H9 (cell line): ENCODE measurements around the gene RBM45. TPM values are rescaled to one million over a fixed set of nuclear protein-coding genes. Genes with fewer than 3 reads are reported as not detected.

Experiments
- DNase-seq: peaks from one replicate; pipeline ENCODE4 v3.0.0-alpha.2; 2017
- H2AFZ ChIP-seq: one replicate; pipeline ENCODE4 v1.6.1; 2013; ENCODE audit warnings: mild to moderate bottlenecking, low read length, control low read depth, moderate library complexity
- H2AK5ac ChIP-seq: 2 replicates; pipeline ENCODE4 v1.6.1; 2013; ENCODE audit warnings: low read length, control low read depth, mixed read lengths; ENCODE audit not compliant: insufficient read length
- H2BK120ac ChIP-seq: one replicate; pipeline ENCODE4 v1.6.1; 2013; ENCODE audit warnings: low read depth, mild to moderate bottlenecking, low read length, control low read depth, inconsistent platforms; ENCODE audit not compliant: poor library complexity, severe bottlenecking
- H2BK12ac ChIP-seq: 2 replicates; pipeline ENCODE4 v1.6.1; 2013; ENCODE audit warnings: low read length, control low read depth, mixed read lengths, low read depth; ENCODE audit not compliant: insufficient read length
- H2BK15ac ChIP-seq: 2 replicates; pipeline ENCODE4 v1.6.1; 2013; ENCODE audit warnings: low read depth, low read length, control low read depth
- H2BK20ac ChIP-seq: one replicate; pipeline ENCODE4 v1.6.1; 2013; ENCODE audit warnings: low read depth, mild to moderate bottlenecking, low read length, control low read depth, inconsistent platforms; ENCODE audit not compliant: poor library complexity, severe bottlenecking
- H2BK5ac ChIP-seq: 2 replicates; pipeline ENCODE4 v1.6.1; 2013; ENCODE audit warnings: low read length, control low read depth, mixed read lengths; ENCODE audit not compliant: insufficient read length
- H3K14ac ChIP-seq: 2 replicates; pipeline ENCODE4 v1.6.1; 2013; ENCODE audit warnings: low read length, control low read depth; ENCODE audit not compliant: insufficient read depth
- H3K18ac ChIP-seq: 2 replicates; pipeline ENCODE4 v1.6.1; 2013; ENCODE audit warnings: low read depth, mild to moderate bottlenecking, mixed read lengths, low read length, control low read depth; ENCODE audit not compliant: insufficient read length
- H3K23ac ChIP-seq: 2 replicates; pipeline ENCODE4 v1.6.1; 2013; ENCODE audit warnings: low read length, control low read depth, mixed read lengths, low read depth; ENCODE audit not compliant: insufficient read length
- H3K23me2 ChIP-seq: 2 replicates; pipeline ENCODE4 v1.6.1; 2013; ENCODE audit warnings: low read depth, mild to moderate bottlenecking, mixed read lengths, low read length, control low read depth; ENCODE audit not compliant: insufficient read length, poor library complexity, severe bottlenecking
- H3K27ac ChIP-seq: 2 replicates; pipeline ENCODE4 v1.5.1; 2013; ENCODE audit warnings: low read length, control low read depth, mixed read lengths, low read depth; ENCODE audit not compliant: insufficient read length
- H3K27me3 ChIP-seq: 2 replicates; pipeline ENCODE4 v1.6.1; 2013; ENCODE audit warnings: low read length, control low read depth, inconsistent platforms; ENCODE audit not compliant: insufficient read depth
- H3K4ac ChIP-seq: 2 replicates; pipeline ENCODE4 v1.6.1; 2013; ENCODE audit warnings: low read depth, mild to moderate bottlenecking, control low read depth, inconsistent platforms, low read length, moderate library complexity
- H3K4me1 ChIP-seq: 2 replicates; pipeline ENCODE4 v1.6.1; 2013; ENCODE audit warnings: low read length, control low read depth, inconsistent platforms; ENCODE audit not compliant: insufficient read depth
- H3K4me2 ChIP-seq: 2 replicates; pipeline ENCODE4 v1.6.1; 2013; ENCODE audit warnings: low read length, control low read depth, mixed read lengths; ENCODE audit not compliant: insufficient read length, insufficient read depth
- H3K56ac ChIP-seq: 2 replicates; pipeline ENCODE4 v1.6.1; 2013; ENCODE audit warnings: low read depth, mild to moderate bottlenecking, mixed read lengths, low read length, control low read depth; ENCODE audit not compliant: insufficient read length
- H3K79me1 ChIP-seq: 2 replicates; pipeline ENCODE4 v1.6.1; 2013; ENCODE audit warnings: low read depth, mild to moderate bottlenecking, moderate library complexity, low read length, control low read depth, inconsistent platforms; ENCODE audit not compliant: insufficient read depth, poor library complexity, severe bottlenecking
- H3K79me2 ChIP-seq: 2 replicates; pipeline ENCODE4 v1.6.1; 2013; ENCODE audit warnings: low read length, control low read depth, inconsistent platforms; ENCODE audit not compliant: insufficient read depth
- H3K9ac ChIP-seq: 2 replicates; pipeline ENCODE4 v1.6.1; 2013; ENCODE audit warnings: low read length, control low read depth, mixed read lengths; ENCODE audit not compliant: insufficient read length; ENCODE audit errors: extremely low read depth
- H3K9me3 ChIP-seq: one replicate; pipeline ENCODE4 v1.6.1; 2013; ENCODE audit warnings: low read depth, low read length, inconsistent platforms; ENCODE audit not compliant: control insufficient read depth
- H3T11ph ChIP-seq: one replicate; pipeline ENCODE4 v1.6.1; 2013; ENCODE audit warnings: mild to moderate bottlenecking, low read length, control low read depth, inconsistent platforms
- H4K20me1 ChIP-seq: one replicate; pipeline ENCODE4 v1.6.1; 2013; ENCODE audit not compliant: control insufficient read depth, insufficient read length, insufficient read depth
- H4K5ac ChIP-seq: 2 replicates; pipeline ENCODE4 v1.6.1; 2013; ENCODE audit warnings: low read depth, mild to moderate bottlenecking, mixed read lengths, low read length, control low read depth; ENCODE audit not compliant: insufficient read length
- H4K8ac ChIP-seq: replicated peaks from 2 replicates; pipeline ENCODE4 v1.6.1; 2013; ENCODE audit warnings: low read length, control low read depth, mixed read lengths, low read depth; ENCODE audit not compliant: insufficient read length
- H4K91ac ChIP-seq: 2 replicates; pipeline ENCODE4 v1.6.1; 2013; ENCODE audit warnings: low read depth, mild to moderate bottlenecking, moderate library complexity, mixed read lengths, low read length, control low read depth; ENCODE audit not compliant: insufficient read length
- H3K27ac Mint-ChIP-seq, 3 experiments: 2 replicates in 2 of 3; 3 replicates in 1 of 3; pipeline ENCODE4 v1.8.0; 2020 to 2021; ENCODE audit warnings: mixed read lengths in 3 of 3, mild to moderate bottlenecking in 1 of 3, moderate library complexity in 1 of 3
- H3K27me3 Mint-ChIP-seq: 2 replicates; pipeline ENCODE4 v1.8.0; 2021; ENCODE audit warnings: low read depth, mild to moderate bottlenecking, moderate library complexity, mixed read lengths
- H3K36me3 Mint-ChIP-seq, 3 experiments: 2 replicates in 2 of 3; 3 replicates in 1 of 3; pipeline ENCODE4 v1.8.0; 2020 to 2021; ENCODE audit warnings: low read depth in 3 of 3, mixed read lengths in 3 of 3; ENCODE audit not compliant: insufficient read depth in 1 of 3
- H3K4me1 Mint-ChIP-seq, 2 experiments: 2 replicates each; pipeline ENCODE4 v1.8.0; 2020; ENCODE audit warnings: mixed read lengths in 2 of 2
- H3K4me3 Mint-ChIP-seq, 2 experiments: 2 replicates in 1 of 2; 3 replicates in 1 of 2; pipeline ENCODE4 v1.8.0; 2020 to 2021; ENCODE audit warnings: mild to moderate bottlenecking in 2 of 2, mixed read lengths in 2 of 2, moderate library complexity in 1 of 2
- H3K9me3 Mint-ChIP-seq, 2 experiments: 2 replicates in 1 of 2; 3 replicates in 1 of 2; pipeline ENCODE4 v1.8.0; 2020; ENCODE audit warnings: mild to moderate bottlenecking in 2 of 2, mixed read lengths in 2 of 2, moderate library complexity in 1 of 2
- WGBS: extraction: QIAGEN DNeasy Blood & Tissue Kit; methylation state at CpG from one replicate; pipeline ENCODE4 v1.1.7; 2013; ENCODE audit warnings: missing lambda C conversion rate, low lambda C conversion rate, mixed read lengths; ENCODE audit not compliant: insufficient read length; ENCODE audit errors: extremely low coverage; 5-methylcytosine and 5-hydroxymethylcytosine counted together
- total RNA-seq: library from RNA; stranded (reverse); gene quantifications from 2 replicates; pipeline ENCODE4 v1.2.1, GENCODE V29; 2021
- TF ChIP-seq, protein P1 (sequence below): fragments of 200-600 bp; sonication (generic); conservative IDR thresholded peaks from 3 replicates; pipeline ENCODE4 v1.8.0; 2021; ENCODE audit warnings: antibody characterized with exemption, mild to moderate bottlenecking

The RBM45 gene
- total RNA-seq, 1 experiment from 2014 or later: 13.9 TPM

DNA sequence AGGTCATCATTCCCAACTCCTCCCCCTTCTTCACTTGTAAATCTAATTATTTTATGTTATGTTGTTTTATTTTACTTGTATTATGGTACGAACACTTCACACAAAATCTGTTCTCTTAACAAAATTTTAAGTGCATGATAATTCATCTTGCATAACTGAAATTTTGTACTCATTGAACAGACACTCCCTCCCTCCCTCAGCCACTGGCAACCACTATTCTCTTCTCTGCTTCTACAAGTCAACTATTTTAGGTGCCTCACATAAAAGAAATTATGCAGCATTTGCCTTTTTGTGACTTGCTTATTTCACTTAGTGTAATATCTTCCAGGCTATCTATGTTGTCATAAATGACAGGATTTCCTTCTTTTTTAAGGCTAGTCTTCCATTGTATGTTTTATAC, 51.7 kb downstream of the RBM45 start:
- no peak overlapping the region for H3K4me3 Mint-ChIP-seq
- DNase-seq: no peak
- H4K8ac ChIP-seq: no peak overlapping the region
- H3K4me2 ChIP-seq: no peak overlapping the region
- H3K9ac ChIP-seq: no peak overlapping the region
- no peaks in the 10 kb centered on the region for H3K27me3 ChIP-seq
- no peak overlapping the region for H3K18ac ChIP-seq
- no peak overlapping the region for H2BK5ac ChIP-seq
- H3K9me3 Mint-ChIP-seq: no peaks in the 10 kb centered on the region
- no peaks in the 10 kb centered on the region for H3K79me1 ChIP-seq
- H2BK20ac ChIP-seq: no peak overlapping the region
- H3K4me1 Mint-ChIP-seq: peaks cover 0 to 2% of the 10 kb centered on the region in 2 experiments; a peak in 1 of 4 replicates
- H2BK120ac ChIP-seq: no peak overlapping the region
- H2BK15ac ChIP-seq: no peak overlapping the region
- no peak overlapping the region for H3K27ac Mint-ChIP-seq
- no peaks in the 10 kb centered on the region for H3K36me3 Mint-ChIP-seq
- no peak overlapping the region for H3K4ac ChIP-seq
- no peaks in the 10 kb centered on the region for H3K9me3 ChIP-seq
- H3K14ac ChIP-seq: no peak overlapping the region
- no peaks in the 10 kb centered on the region for H4K20me1 ChIP-seq
- H3K23ac ChIP-seq: no peak overlapping the region
- H3K27ac ChIP-seq: no peak overlapping the region
- no peak overlapping the region for H2AFZ ChIP-seq
- no peak overlapping the region for H2AK5ac ChIP-seq
- H3T11ph ChIP-seq: no peak overlapping the region
- H4K5ac ChIP-seq: no peak overlapping the region
- H3K56ac ChIP-seq: no peak overlapping the region
- no CpG with 5 or more reads among the region's 1 CpG for WGBS
- H4K91ac ChIP-seq: no peak overlapping the region
- H3K27me3 Mint-ChIP-seq: no peaks in the 10 kb centered on the region
- no peaks in the 10 kb centered on the region for H3K23me2 ChIP-seq
- H3K79me2 ChIP-seq: no peaks in the 10 kb centered on the region
- H2BK12ac ChIP-seq: no peak overlapping the region
- TF ChIP-seq, protein P1, sequence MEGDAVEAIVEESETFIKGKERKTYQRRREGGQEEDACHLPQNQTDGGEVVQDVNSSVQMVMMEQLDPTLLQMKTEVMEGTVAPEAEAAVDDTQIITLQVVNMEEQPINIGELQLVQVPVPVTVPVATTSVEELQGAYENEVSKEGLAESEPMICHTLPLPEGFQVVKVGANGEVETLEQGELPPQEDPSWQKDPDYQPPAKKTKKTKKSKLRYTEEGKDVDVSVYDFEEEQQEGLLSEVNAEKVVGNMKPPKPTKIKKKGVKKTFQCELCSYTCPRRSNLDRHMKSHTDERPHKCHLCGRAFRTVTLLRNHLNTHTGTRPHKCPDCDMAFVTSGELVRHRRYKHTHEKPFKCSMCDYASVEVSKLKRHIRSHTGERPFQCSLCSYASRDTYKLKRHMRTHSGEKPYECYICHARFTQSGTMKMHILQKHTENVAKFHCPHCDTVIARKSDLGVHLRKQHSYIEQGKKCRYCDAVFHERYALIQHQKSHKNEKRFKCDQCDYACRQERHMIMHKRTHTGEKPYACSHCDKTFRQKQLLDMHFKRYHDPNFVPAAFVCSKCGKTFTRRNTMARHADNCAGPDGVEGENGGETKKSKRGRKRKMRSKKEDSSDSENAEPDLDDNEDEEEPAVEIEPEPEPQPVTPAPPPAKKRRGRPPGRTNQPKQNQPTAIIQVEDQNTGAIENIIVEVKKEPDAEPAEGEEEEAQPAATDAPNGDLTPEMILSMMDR: no peak
- no peaks in the 10 kb centered on the region for H3K4me1 ChIP-seq
